SU-DHL-6 (cell line): Measurements from ENCODE around the gene XKRX.

ENCODE experiments used
- EZH2phosphoT487 ChIP-seq: fragments of 200-600 bp; sonication (generic), shearing (Covaris generic); conservative IDR thresholded peaks from 2 replicates; pipeline ENCODE4 v1.6.1; 2018; ENCODE audit warnings: mild to moderate bottlenecking, antibody characterized with exemption, low read length, moderate library complexity, mixed read lengths
- TF ChIP-seq, protein P1 (sequence below): fragments of 200-600 bp; sonication (generic); IDR thresholded peaks from one replicate; pipeline ENCODE4 v1.5.1; 2017; ENCODE audit warnings: antibody characterized with exemption, mild to moderate bottlenecking, low read length, moderate library complexity; ENCODE audit not compliant: insufficient read depth, poor library complexity, severe bottlenecking

DNA sequence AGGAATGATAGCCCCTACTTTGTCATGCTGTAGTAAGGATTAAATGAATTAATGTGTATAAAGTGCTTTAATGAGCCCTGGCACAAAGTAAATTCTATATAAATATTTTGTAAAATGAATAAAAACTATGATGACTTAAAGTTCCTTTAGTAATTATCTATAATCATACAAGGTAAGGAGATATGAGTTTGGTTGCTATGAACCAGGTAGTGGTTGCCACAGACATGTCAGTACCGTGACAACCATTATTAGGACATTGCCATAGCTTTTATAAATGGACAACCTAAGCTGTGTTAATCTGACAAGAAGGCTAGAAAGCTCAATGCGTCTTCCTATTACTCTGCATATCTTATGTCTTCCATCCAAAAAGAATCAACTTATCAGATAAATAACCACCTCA is 40.7 kb upstream of the XKRX start, which contains the start of gene ARL13A:
- TF ChIP-seq, protein P1, sequence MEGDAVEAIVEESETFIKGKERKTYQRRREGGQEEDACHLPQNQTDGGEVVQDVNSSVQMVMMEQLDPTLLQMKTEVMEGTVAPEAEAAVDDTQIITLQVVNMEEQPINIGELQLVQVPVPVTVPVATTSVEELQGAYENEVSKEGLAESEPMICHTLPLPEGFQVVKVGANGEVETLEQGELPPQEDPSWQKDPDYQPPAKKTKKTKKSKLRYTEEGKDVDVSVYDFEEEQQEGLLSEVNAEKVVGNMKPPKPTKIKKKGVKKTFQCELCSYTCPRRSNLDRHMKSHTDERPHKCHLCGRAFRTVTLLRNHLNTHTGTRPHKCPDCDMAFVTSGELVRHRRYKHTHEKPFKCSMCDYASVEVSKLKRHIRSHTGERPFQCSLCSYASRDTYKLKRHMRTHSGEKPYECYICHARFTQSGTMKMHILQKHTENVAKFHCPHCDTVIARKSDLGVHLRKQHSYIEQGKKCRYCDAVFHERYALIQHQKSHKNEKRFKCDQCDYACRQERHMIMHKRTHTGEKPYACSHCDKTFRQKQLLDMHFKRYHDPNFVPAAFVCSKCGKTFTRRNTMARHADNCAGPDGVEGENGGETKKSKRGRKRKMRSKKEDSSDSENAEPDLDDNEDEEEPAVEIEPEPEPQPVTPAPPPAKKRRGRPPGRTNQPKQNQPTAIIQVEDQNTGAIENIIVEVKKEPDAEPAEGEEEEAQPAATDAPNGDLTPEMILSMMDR: no peak
- TF ChIP-seq EZH2phosphoT487: no peak
